Mammary epithelial cell (primary cell): ENCODE data around the gene RMND1.

Experiments used
- EZH2 ChIP-seq: IDR thresholded peaks from 2 replicates; pipeline ENCODE4 v1.6.1; 2012; ENCODE audit warnings: low read length, inconsistent platforms, borderline replicate concordance
- TF ChIP-seq, protein P1 (sequence below), 2 donors: IDR thresholded peaks in 1 of 2; conservative IDR thresholded peaks in 1 of 2; 2 replicates each; pipeline ENCODE4 v1.5.1; 2011 to 2012; ENCODE audit warnings: inconsistent platforms in 2 of 2, low read length in 2 of 2, mild to moderate bottlenecking in 2 of 2, control low read depth in 1 of 2, low read depth in 1 of 2; ENCODE audit not compliant: insufficient read depth in 1 of 2; ENCODE audit errors: extremely low read depth in 1 of 2

GRCh38 chr6:151413372-151414145 lies 38.4 kb downstream of the RMND1 start:
- no peak for TF ChIP-seq EZH2
- TF ChIP-seq, protein P1, sequence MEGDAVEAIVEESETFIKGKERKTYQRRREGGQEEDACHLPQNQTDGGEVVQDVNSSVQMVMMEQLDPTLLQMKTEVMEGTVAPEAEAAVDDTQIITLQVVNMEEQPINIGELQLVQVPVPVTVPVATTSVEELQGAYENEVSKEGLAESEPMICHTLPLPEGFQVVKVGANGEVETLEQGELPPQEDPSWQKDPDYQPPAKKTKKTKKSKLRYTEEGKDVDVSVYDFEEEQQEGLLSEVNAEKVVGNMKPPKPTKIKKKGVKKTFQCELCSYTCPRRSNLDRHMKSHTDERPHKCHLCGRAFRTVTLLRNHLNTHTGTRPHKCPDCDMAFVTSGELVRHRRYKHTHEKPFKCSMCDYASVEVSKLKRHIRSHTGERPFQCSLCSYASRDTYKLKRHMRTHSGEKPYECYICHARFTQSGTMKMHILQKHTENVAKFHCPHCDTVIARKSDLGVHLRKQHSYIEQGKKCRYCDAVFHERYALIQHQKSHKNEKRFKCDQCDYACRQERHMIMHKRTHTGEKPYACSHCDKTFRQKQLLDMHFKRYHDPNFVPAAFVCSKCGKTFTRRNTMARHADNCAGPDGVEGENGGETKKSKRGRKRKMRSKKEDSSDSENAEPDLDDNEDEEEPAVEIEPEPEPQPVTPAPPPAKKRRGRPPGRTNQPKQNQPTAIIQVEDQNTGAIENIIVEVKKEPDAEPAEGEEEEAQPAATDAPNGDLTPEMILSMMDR (conservative IDR thresholded peaks at IDR 0.05 in 1 of 2, IDR thresholded peaks at IDR 0.05 in 1 of 2; ENCODE audit: extremely low read depth in 1 of 2, insufficient read depth in 1 of 2, low read depth in 1 of 2, low read length in 2 of 2), result no peak
